ENCODE data around the gene FERMT1. TPM values are rescaled to one million over a fixed set of nuclear protein-coding genes. Genes with fewer than 3 reads are reported as not detected.
"Not testable (repeated sequence)": the region's sequence is repeated elsewhere in the genome, so short reads cannot be mapped to it uniquely, and the experiment has no call there.

The FERMT1 gene
- total and polyA plus RNA-seq, 7 donors: 0.03 to 1.0 (median 0.13) TPM

GRCh38 chr20:6037082-6037481, 85.7 kb downstream of the FERMT1 start:
- H3K36me3 ChIP-seq (ENCODE audit: insufficient read depth in 1 of 2, low read depth in 1 of 2): peaks cover 3 to 81% of the 10 kb centered on the region in 2 donors
- no peak overlapping the region for H3K27ac ChIP-seq
- DNase-seq (no peak), ATAC-seq (no peak)
- TF ChIP-seq CTCF (IDR thresholded peaks at IDR 0.05): no peak
- no peaks in the 10 kb centered on the region for H3K27me3 ChIP-seq (ENCODE audit: insufficient read depth in 3 of 3, low read length in 2 of 3)
- WGBS, 3 donors: 95 to 98% (median 98%) methylated on average over 1 of the region's 1 CpG
- H3K4me3 ChIP-seq: no peak overlapping the region
- intact Hi-C loops (cut with DNase I): no loop called here
- H3K9me3 ChIP-seq: no peaks in the 10 kb centered on the region
- peaks cover 20% of the 10 kb centered on the region for H3K4me1 ChIP-seq

DNA sequence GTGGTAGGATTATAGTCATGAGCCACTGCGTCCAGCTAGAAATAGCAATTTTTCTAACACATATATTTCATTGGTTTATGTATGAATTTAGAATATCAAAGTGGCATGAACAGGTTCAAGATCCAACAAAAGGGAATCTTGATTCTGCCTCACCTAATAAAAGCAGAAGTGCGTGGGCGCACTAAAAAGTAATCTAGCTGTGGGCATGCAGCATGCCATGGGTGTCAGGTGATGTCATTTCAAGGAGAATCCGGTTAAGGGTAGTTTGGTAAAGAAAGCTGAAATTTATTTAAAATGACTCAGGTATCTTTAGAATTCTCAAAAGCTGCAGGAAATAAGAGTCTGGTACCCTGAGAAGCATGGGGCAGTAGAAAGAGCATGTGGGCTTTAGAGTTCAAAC, 86.6 kb downstream of the FERMT1 start:
- peaks cover 22% of the 10 kb centered on the region for H3K4me1 ChIP-seq
- intact Hi-C loops (cut with DNase I): no loop called here
- 96 to 98% (median 97%) methylated on average over 4 of the region's 4 CpGs for WGBS, 3 donors

DNA sequence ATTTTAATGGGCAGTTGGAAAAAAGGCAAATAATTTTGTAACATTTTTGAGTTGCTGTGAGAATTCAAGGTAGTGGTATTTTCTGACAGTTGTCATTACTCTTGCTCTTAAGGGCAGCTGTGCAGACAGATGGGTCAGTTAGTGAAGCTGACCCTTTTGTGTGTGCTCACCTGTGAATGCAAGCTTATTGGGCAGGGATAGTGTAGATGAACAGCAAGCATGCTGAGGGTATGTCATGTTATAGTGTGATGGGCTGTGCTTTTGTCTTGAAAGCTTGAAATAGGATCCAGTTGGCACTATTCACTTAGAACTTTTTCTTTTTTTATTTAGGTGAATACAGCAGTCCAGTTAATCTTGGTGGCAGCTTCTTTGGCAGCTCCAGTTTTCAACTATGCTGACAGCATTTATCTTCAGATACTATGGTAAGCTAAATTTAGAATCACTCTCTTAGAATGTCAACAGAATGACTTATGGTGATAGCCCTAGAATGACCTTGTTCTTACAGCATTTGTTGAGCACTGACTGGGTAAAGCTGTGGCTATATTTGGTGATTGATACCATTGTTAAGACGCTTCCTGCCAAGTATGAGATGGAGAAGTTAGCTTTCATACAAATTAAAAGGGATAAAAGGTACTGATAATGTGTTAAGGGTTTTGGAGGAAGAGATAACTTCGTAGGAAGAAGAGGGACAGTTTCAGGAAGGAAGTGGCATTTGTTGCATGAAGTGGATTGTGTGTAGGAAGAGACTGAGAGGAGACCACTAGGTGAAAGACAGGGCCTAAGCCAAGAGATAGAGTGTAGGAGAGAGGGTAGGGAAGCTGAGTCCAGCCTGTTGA, 88.5 kb downstream of the FERMT1 start:
- Histone ChIP-seq H3K4me1 (peaks cover 32% of the 10 kb centered on the region), H3K27ac (peak overlapping the region; percentile 76), H3K9me3 (no peaks in the 10 kb centered on the region), H3K4me3 (no peak overlapping the region), H3K36me3 (ENCODE audit: insufficient read depth in 1 of 2, low read depth in 1 of 2) (peaks cover 3 to 55% of the 10 kb centered on the region in 2 donors), H3K27me3 (ENCODE audit: insufficient read depth in 3 of 3, low read length in 2 of 3) (no peaks in the 10 kb centered on the region)
- intact Hi-C loops (cut with DNase I): no loop called here
- no peak for TF ChIP-seq CTCF (IDR thresholded peaks at IDR 0.05)
- ATAC-seq (peak; percentile 92 to 97 (median 96)), DNase-seq (no peak)
- 24 to 38% (median 35%) methylated on average over 2 of the region's 2 CpGs for WGBS, 3 donors

More for the DNA sequence above, 86.6 kb downstream of the FERMT1 start:
- no peak for DNase-seq
- H3K36me3 ChIP-seq (ENCODE audit: insufficient read depth in 1 of 2, low read depth in 1 of 2): peaks cover 3 to 74% of the 10 kb centered on the region in 2 donors
- no peak overlapping the region for H3K4me3 ChIP-seq
- no peak for ATAC-seq
- no peaks in the 10 kb centered on the region for H3K27me3 ChIP-seq (ENCODE audit: insufficient read depth in 3 of 3, low read length in 2 of 3)
- H3K9me3 ChIP-seq: no peaks in the 10 kb centered on the region
- no peak overlapping the region for H3K27ac ChIP-seq
- no peak for TF ChIP-seq CTCF (IDR thresholded peaks at IDR 0.05)

DNA sequence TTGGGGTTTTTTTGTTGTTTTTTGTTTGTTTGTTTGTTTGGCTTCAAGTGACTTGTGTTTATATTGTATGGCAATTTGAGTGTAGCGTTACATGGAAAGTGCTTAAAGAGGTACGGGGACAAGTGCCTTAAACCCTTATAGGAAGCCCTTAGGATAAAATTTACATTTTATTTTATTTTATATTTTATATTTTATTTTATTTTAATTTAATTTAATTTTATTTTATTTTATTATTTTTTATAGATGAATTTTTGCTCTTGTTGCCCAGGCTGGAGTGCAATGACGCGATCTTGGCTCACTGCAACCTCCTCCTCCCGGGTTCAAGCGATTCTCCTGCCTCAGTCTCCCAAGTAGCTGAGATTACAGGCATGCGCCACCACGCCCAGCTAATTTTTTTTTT, 89.9 kb downstream of the FERMT1 start:
- Histone ChIP-seq H3K36me3 (ENCODE audit: insufficient read depth in 1 of 2, low read depth in 1 of 2) (peaks cover 3 to 43% of the 10 kb centered on the region in 2 donors), H3K4me1 (peaks cover 40% of the 10 kb centered on the region)
- H3K27ac ChIP-seq; H3K27me3 ChIP-seq (ENCODE audit: insufficient read depth in 3 of 3, low read length in 2 of 3); H3K9me3 ChIP-seq; H3K4me3 ChIP-seq; intact Hi-C loops (cut with DNase I); DNase-seq; ATAC-seq: not testable (repeated sequence)
- 95 to 98% (median 96%) methylated on average over 8 of the region's 8 CpGs for WGBS, 3 donors

DNA sequence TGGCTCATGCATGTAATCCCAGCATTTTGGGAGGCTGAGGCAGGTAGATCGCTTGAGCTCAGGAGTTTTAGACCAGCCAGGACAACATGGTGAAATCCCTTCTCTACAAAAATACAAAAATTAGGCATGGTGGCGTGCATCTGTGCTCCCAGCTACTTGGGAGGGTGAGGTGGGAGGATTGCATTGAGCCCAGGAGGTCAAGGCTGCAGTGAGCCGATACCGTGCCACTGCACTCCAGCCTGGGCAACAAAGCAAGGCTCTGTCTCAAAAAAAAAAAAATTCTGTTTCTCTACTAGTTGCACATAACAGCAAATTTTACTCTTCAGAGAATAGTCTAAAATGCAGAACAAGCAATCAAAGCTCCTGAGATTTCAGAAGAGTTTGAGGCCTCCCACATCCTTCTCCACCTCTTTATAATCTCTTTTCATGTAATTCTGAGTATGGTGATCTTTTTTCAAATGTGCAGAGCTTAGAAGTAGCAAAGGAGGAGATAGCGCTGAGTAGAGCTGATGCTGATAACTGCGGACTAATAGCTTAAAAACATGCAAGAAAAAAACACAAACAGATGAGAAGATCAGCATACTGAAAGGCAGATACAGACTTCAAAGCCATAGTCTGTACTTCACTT, 92.3 kb downstream of the FERMT1 start:
- TF ChIP-seq CTCF (IDR thresholded peaks at IDR 0.05): no peak
- intact Hi-C loops (cut with DNase I): no loop called here
- DNase-seq: no peak
- H3K36me3 ChIP-seq (ENCODE audit: insufficient read depth in 1 of 2, low read depth in 1 of 2): peaks cover 0 to 19% of the 10 kb centered on the region in 2 donors
- H3K4me1 ChIP-seq: peaks cover 53% of the 10 kb centered on the region
- H3K9me3 ChIP-seq: no peaks in the 10 kb centered on the region
- ATAC-seq: no peak
- H3K27me3 ChIP-seq (ENCODE audit: insufficient read depth in 3 of 3, low read length in 2 of 3): no peaks in the 10 kb centered on the region
- no peak overlapping the region for H3K27ac ChIP-seq
- H3K4me3 ChIP-seq: no peak overlapping the region
- WGBS, 3 donors: 76 to 84% (median 80%) methylated on average over 6 of the region's 6 CpGs
